Liver (tissue), 3 donors: ENCODE measurements around the gene CEP295NL.

ENCODE experiments used
- GABPA ChIP-seq, 2 donors: IDR thresholded peaks in 1 of 2; conservative IDR thresholded peaks in 1 of 2; 2 replicates each; pipeline ENCODE4 v1.6.1; 2016; ENCODE audit warnings: antibody characterized with exemption in 2 of 2, mild to moderate bottlenecking in 1 of 2, moderate library complexity in 1 of 2
- SP1 ChIP-seq: IDR thresholded peaks from 2 replicates; pipeline ENCODE4 v1.6.1; 2018; ENCODE audit warnings: antibody characterized with exemption, mild to moderate bottlenecking
- TAF1 ChIP-seq: conservative IDR thresholded peaks from 2 replicates; pipeline ENCODE4 v1.6.1; 2016; ENCODE audit warnings: antibody characterized with exemption, mild to moderate bottlenecking
- YY1 ChIP-seq: IDR thresholded peaks from 2 replicates; pipeline ENCODE4 v1.6.1; 2016; ENCODE audit warnings: antibody characterized with exemption, mild to moderate bottlenecking
- TF ChIP-seq, protein P1 (sequence below): fragments of 150-350 bp; IDR thresholded peaks from 2 replicates; pipeline ENCODE4 v1.5.1; 2017; ENCODE audit warnings: improper control_type of control experiment, low read depth, low read length; ENCODE audit not compliant: missing input control
- TF ChIP-seq, protein P2 (sequence below): IDR thresholded peaks from 2 replicates; pipeline ENCODE4 v1.6.1; 2016; ENCODE audit warnings: antibody characterized with exemption
- TF ChIP-seq, protein P3 (sequence below): IDR thresholded peaks from 2 replicates; pipeline ENCODE4 v1.6.1; 2016; ENCODE audit warnings: antibody characterized with exemption
- donor health status: healthy.
- donor health status: healthy.

DNA sequence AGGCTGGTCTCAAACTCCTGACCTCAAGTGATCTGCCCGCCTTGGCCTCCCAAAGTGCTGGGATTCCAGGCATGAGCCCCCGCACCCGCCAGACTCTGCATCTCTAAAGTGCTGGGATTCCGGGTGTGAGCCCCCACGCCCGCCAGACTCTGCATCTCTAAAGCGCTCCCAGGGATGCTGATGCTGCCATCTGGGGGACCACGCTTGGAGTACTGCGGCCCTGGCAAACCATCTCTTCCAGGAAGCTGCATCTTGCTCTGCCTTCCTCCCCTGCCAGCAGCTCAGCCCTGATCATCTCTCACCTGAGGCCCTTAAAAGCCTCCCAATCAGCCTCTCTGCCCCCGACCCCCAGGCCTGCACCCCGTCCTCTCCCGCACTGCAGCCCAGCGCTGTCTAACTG is 4.1 kb downstream of the CEP295NL start:
- TF ChIP-seq, protein P1, sequence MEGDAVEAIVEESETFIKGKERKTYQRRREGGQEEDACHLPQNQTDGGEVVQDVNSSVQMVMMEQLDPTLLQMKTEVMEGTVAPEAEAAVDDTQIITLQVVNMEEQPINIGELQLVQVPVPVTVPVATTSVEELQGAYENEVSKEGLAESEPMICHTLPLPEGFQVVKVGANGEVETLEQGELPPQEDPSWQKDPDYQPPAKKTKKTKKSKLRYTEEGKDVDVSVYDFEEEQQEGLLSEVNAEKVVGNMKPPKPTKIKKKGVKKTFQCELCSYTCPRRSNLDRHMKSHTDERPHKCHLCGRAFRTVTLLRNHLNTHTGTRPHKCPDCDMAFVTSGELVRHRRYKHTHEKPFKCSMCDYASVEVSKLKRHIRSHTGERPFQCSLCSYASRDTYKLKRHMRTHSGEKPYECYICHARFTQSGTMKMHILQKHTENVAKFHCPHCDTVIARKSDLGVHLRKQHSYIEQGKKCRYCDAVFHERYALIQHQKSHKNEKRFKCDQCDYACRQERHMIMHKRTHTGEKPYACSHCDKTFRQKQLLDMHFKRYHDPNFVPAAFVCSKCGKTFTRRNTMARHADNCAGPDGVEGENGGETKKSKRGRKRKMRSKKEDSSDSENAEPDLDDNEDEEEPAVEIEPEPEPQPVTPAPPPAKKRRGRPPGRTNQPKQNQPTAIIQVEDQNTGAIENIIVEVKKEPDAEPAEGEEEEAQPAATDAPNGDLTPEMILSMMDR = no peak
- TF ChIP-seq SP1 (no peak), TAF1 (no peak), YY1 (no peak), GABPA (IDR thresholded peaks at IDR 0.05 in 1 of 2, conservative IDR thresholded peaks at IDR 0.05 in 1 of 2) (no peak)
- TF ChIP-seq, protein P2, sequence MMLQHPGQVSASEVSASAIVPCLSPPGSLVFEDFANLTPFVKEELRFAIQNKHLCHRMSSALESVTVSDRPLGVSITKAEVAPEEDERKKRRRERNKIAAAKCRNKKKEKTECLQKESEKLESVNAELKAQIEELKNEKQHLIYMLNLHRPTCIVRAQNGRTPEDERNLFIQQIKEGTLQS = no peak
- TF ChIP-seq, protein P3, sequence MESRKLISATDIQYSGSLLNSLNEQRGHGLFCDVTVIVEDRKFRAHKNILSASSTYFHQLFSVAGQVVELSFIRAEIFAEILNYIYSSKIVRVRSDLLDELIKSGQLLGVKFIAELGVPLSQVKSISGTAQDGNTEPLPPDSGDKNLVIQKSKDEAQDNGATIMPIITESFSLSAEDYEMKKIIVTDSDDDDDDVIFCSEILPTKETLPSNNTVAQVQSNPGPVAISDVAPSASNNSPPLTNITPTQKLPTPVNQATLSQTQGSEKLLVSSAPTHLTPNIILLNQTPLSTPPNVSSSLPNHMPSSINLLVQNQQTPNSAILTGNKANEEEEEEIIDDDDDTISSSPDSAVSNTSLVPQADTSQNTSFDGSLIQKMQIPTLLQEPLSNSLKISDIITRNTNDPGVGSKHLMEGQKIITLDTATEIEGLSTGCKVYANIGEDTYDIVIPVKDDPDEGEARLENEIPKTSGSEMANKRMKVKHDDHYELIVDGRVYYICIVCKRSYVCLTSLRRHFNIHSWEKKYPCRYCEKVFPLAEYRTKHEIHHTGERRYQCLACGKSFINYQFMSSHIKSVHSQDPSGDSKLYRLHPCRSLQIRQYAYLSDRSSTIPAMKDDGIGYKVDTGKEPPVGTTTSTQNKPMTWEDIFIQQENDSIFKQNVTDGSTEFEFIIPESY = no peak
